Renal cortical epithelial cell (primary cell): ENCODE measurements around the gene SPINK13. TPM values are rescaled to one million over a fixed set of nuclear protein-coding genes. Genes with fewer than 3 reads are reported as not detected.
"Not testable (repeated sequence)": the region's sequence is repeated elsewhere in the genome, so short reads cannot be mapped to it uniquely, and the experiment has no call there.

Experiments
- DNase-seq: peaks from one replicate; pipeline ENCODE4 v3.0.0-alpha.2; 2011; ENCODE audit warnings: low read depth
- total RNA-seq: library from RNA; depleted of rRNA; stranded (reverse); fragments of >200 nt; gene quantifications from 2 replicates; pipeline ENCODE4 v1.2.3, GENCODE V29; 2014

The SPINK13 gene
- total RNA-seq, 1 donor from 2014 or later: 1.8 TPM

GRCh38 chr5:148312153-148312552 is 43.6 kb downstream of the SPINK13 start, which contains the start of gene SPINK7:
Gene SPINK7 (plus strand): TSS chr5:148312423. CDS start chr5:148312484, 61 bp downstream.
- DNase-seq: no peak

DNA sequence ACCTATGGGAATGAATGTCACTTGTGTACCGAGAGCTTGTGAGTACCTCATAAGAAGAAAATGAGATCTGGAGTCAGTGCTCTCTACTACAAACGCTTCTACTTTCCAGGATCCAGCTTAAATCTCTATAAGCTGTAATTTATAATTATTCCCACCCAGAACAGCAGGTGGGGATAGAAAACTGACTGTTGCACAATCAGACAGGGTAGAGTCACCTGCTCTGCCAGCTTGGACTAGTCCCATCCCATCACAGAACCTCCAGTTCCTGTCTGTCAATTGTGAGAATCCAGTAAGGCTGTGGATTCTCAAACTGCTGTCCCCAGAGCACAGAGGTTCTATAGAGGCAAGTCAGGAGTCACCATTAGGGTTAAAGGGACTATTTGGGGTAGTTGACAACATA is 45.6 kb downstream of the SPINK13 start:
- DNase-seq: peak; percentile 13

- DNase-seq: no peak
Measured at GRCh38 chr5:148314731-148315130, 46.1 kb downstream of the SPINK13 start.

- not testable (repeated sequence) for DNase-seq
Measured at GRCh38 chr5:148320011-148320963, 51.7 kb downstream of the SPINK13 start.

DNA sequence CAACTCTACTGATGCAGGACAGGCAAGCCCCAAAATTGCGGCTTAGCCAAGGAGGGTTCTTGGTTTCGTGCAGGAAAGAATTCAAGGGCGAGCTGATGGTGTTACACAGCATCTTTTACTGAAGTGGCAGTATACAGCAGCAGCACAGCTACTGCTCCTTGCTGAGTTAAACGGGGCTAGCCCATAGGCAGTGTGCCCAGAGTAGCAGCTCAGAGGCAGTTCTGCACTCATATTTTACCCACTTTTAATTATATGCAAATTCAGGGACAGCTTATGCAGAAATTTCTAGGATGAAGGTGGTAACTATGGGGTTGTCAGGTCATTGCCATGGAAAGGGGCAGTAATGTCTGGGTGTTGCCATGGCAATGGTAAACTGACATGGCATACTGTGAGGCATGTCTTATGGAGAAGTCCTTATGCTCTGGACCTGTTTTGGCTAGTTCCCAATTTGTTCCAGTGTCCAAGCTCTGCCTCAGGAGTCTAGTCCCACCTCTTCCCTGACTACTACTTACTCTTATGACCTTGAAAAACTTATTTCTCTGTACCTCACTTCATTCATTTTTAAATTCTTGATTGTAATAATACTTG is 64.8 kb downstream of the SPINK13 start:
- no peak for DNase-seq

GRCh38 chr5:148335259-148335658 is 66.7 kb downstream of the SPINK13 start, which contains the start of gene SPINK9:
Gene SPINK9 (plus strand): TSS chr5:148335559. CDS start chr5:148335614, 55 bp downstream.
- DNase-seq: no peak

Other genes starting within 250 kb of the SPINK13 start
- gene SPINK5, start 204.8 kb upstream of the SPINK13 start, total RNA-seq: 0.25 TPM in 1 of 2 replicates, not detected in the other
- not detected in 2 replicates for gene SPINK14, start 100.2 kb upstream of the SPINK13 start, total RNA-seq
- gene SPINK6, start 65.8 kb upstream of the SPINK13 start, total RNA-seq: not detected in 2 replicates
- gene MARCOL, start 30.3 kb upstream of the SPINK13 start, total RNA-seq: not detected in 2 replicates
- not detected in 2 replicates for gene SPINK7, start 43.6 kb downstream of the SPINK13 start, total RNA-seq
- gene SPINK9, start 66.8 kb downstream of the SPINK13 start, total RNA-seq: not detected in 2 replicates
- gene FBXO38, start 115.2 kb downstream of the SPINK13 start, total RNA-seq: 48.3 and 68.3 TPM in 2 replicates